H9 (cell line): ENCODE data around the gene PIP5KL1. TPM values are rescaled to one million over a fixed set of nuclear protein-coding genes. Genes with fewer than 3 reads are reported as not detected.

Experiments used
- DNase-seq: peaks from one replicate; pipeline ENCODE4 v3.0.0-alpha.2; 2017
- H2AFZ ChIP-seq: one replicate; pipeline ENCODE4 v1.6.1; 2013; ENCODE audit warnings: mild to moderate bottlenecking, low read length, control low read depth, moderate library complexity
- H2AK5ac ChIP-seq: 2 replicates; pipeline ENCODE4 v1.6.1; 2013; ENCODE audit warnings: low read length, control low read depth, mixed read lengths; ENCODE audit not compliant: insufficient read length
- H2BK120ac ChIP-seq: one replicate; pipeline ENCODE4 v1.6.1; 2013; ENCODE audit warnings: low read depth, mild to moderate bottlenecking, low read length, control low read depth, inconsistent platforms; ENCODE audit not compliant: poor library complexity, severe bottlenecking
- H2BK12ac ChIP-seq: 2 replicates; pipeline ENCODE4 v1.6.1; 2013; ENCODE audit warnings: low read length, control low read depth, mixed read lengths, low read depth; ENCODE audit not compliant: insufficient read length
- H2BK15ac ChIP-seq: 2 replicates; pipeline ENCODE4 v1.6.1; 2013; ENCODE audit warnings: low read depth, low read length, control low read depth
- H2BK20ac ChIP-seq: one replicate; pipeline ENCODE4 v1.6.1; 2013; ENCODE audit warnings: low read depth, mild to moderate bottlenecking, low read length, control low read depth, inconsistent platforms; ENCODE audit not compliant: poor library complexity, severe bottlenecking
- H2BK5ac ChIP-seq: 2 replicates; pipeline ENCODE4 v1.6.1; 2013; ENCODE audit warnings: low read length, control low read depth, mixed read lengths; ENCODE audit not compliant: insufficient read length
- H3K14ac ChIP-seq: 2 replicates; pipeline ENCODE4 v1.6.1; 2013; ENCODE audit warnings: low read length, control low read depth; ENCODE audit not compliant: insufficient read depth
- H3K18ac ChIP-seq: 2 replicates; pipeline ENCODE4 v1.6.1; 2013; ENCODE audit warnings: low read depth, mild to moderate bottlenecking, mixed read lengths, low read length, control low read depth; ENCODE audit not compliant: insufficient read length
- H3K23ac ChIP-seq: 2 replicates; pipeline ENCODE4 v1.6.1; 2013; ENCODE audit warnings: low read length, control low read depth, mixed read lengths, low read depth; ENCODE audit not compliant: insufficient read length
- H3K23me2 ChIP-seq: 2 replicates; pipeline ENCODE4 v1.6.1; 2013; ENCODE audit warnings: low read depth, mild to moderate bottlenecking, mixed read lengths, low read length, control low read depth; ENCODE audit not compliant: insufficient read length, poor library complexity, severe bottlenecking
- H3K27ac ChIP-seq: 2 replicates; pipeline ENCODE4 v1.5.1; 2013; ENCODE audit warnings: low read length, control low read depth, mixed read lengths, low read depth; ENCODE audit not compliant: insufficient read length
- H3K27me3 ChIP-seq: 2 replicates; pipeline ENCODE4 v1.6.1; 2013; ENCODE audit warnings: low read length, control low read depth, inconsistent platforms; ENCODE audit not compliant: insufficient read depth
- H3K4ac ChIP-seq: 2 replicates; pipeline ENCODE4 v1.6.1; 2013; ENCODE audit warnings: low read depth, mild to moderate bottlenecking, control low read depth, inconsistent platforms, low read length, moderate library complexity
- H3K4me1 ChIP-seq: 2 replicates; pipeline ENCODE4 v1.6.1; 2013; ENCODE audit warnings: low read length, control low read depth, inconsistent platforms; ENCODE audit not compliant: insufficient read depth
- H3K4me2 ChIP-seq: 2 replicates; pipeline ENCODE4 v1.6.1; 2013; ENCODE audit warnings: low read length, control low read depth, mixed read lengths; ENCODE audit not compliant: insufficient read length, insufficient read depth
- H3K56ac ChIP-seq: 2 replicates; pipeline ENCODE4 v1.6.1; 2013; ENCODE audit warnings: low read depth, mild to moderate bottlenecking, mixed read lengths, low read length, control low read depth; ENCODE audit not compliant: insufficient read length
- H3K79me1 ChIP-seq: 2 replicates; pipeline ENCODE4 v1.6.1; 2013; ENCODE audit warnings: low read depth, mild to moderate bottlenecking, moderate library complexity, low read length, control low read depth, inconsistent platforms; ENCODE audit not compliant: insufficient read depth, poor library complexity, severe bottlenecking
- H3K79me2 ChIP-seq: 2 replicates; pipeline ENCODE4 v1.6.1; 2013; ENCODE audit warnings: low read length, control low read depth, inconsistent platforms; ENCODE audit not compliant: insufficient read depth
- H3K9ac ChIP-seq: 2 replicates; pipeline ENCODE4 v1.6.1; 2013; ENCODE audit warnings: low read length, control low read depth, mixed read lengths; ENCODE audit not compliant: insufficient read length; ENCODE audit errors: extremely low read depth
- H3K9me3 ChIP-seq: one replicate; pipeline ENCODE4 v1.6.1; 2013; ENCODE audit warnings: low read depth, low read length, inconsistent platforms; ENCODE audit not compliant: control insufficient read depth
- H3T11ph ChIP-seq: one replicate; pipeline ENCODE4 v1.6.1; 2013; ENCODE audit warnings: mild to moderate bottlenecking, low read length, control low read depth, inconsistent platforms
- H4K20me1 ChIP-seq: one replicate; pipeline ENCODE4 v1.6.1; 2013; ENCODE audit not compliant: control insufficient read depth, insufficient read length, insufficient read depth
- H4K5ac ChIP-seq: 2 replicates; pipeline ENCODE4 v1.6.1; 2013; ENCODE audit warnings: low read depth, mild to moderate bottlenecking, mixed read lengths, low read length, control low read depth; ENCODE audit not compliant: insufficient read length
- H4K8ac ChIP-seq: replicated peaks from 2 replicates; pipeline ENCODE4 v1.6.1; 2013; ENCODE audit warnings: low read length, control low read depth, mixed read lengths, low read depth; ENCODE audit not compliant: insufficient read length
- H4K91ac ChIP-seq: 2 replicates; pipeline ENCODE4 v1.6.1; 2013; ENCODE audit warnings: low read depth, mild to moderate bottlenecking, moderate library complexity, mixed read lengths, low read length, control low read depth; ENCODE audit not compliant: insufficient read length
- H3K27ac Mint-ChIP-seq, 3 experiments: 2 replicates in 2 of 3; 3 replicates in 1 of 3; pipeline ENCODE4 v1.8.0; 2020 to 2021; ENCODE audit warnings: mixed read lengths in 3 of 3, mild to moderate bottlenecking in 1 of 3, moderate library complexity in 1 of 3
- H3K27me3 Mint-ChIP-seq: 2 replicates; pipeline ENCODE4 v1.8.0; 2021; ENCODE audit warnings: low read depth, mild to moderate bottlenecking, moderate library complexity, mixed read lengths
- H3K36me3 Mint-ChIP-seq, 3 experiments: 2 replicates in 2 of 3; 3 replicates in 1 of 3; pipeline ENCODE4 v1.8.0; 2020 to 2021; ENCODE audit warnings: low read depth in 3 of 3, mixed read lengths in 3 of 3; ENCODE audit not compliant: insufficient read depth in 1 of 3
- H3K4me1 Mint-ChIP-seq, 2 experiments: 2 replicates each; pipeline ENCODE4 v1.8.0; 2020; ENCODE audit warnings: mixed read lengths in 2 of 2
- H3K4me3 Mint-ChIP-seq, 2 experiments: 2 replicates in 1 of 2; 3 replicates in 1 of 2; pipeline ENCODE4 v1.8.0; 2020 to 2021; ENCODE audit warnings: mild to moderate bottlenecking in 2 of 2, mixed read lengths in 2 of 2, moderate library complexity in 1 of 2
- H3K9me3 Mint-ChIP-seq, 2 experiments: 2 replicates in 1 of 2; 3 replicates in 1 of 2; pipeline ENCODE4 v1.8.0; 2020; ENCODE audit warnings: mild to moderate bottlenecking in 2 of 2, mixed read lengths in 2 of 2, moderate library complexity in 1 of 2
- WGBS: extraction: QIAGEN DNeasy Blood & Tissue Kit; methylation state at CpG from one replicate; pipeline ENCODE4 v1.1.7; 2013; ENCODE audit warnings: missing lambda C conversion rate, low lambda C conversion rate, mixed read lengths; ENCODE audit not compliant: insufficient read length; ENCODE audit errors: extremely low coverage; 5-methylcytosine and 5-hydroxymethylcytosine counted together
- total RNA-seq: library from RNA; stranded (reverse); gene quantifications from 2 replicates; pipeline ENCODE4 v1.2.1, GENCODE V29; 2021
- TF ChIP-seq, protein P1 (sequence below): fragments of 200-600 bp; sonication (generic); conservative IDR thresholded peaks from 3 replicates; pipeline ENCODE4 v1.8.0; 2021; ENCODE audit warnings: antibody characterized with exemption, mild to moderate bottlenecking

The PIP5KL1 gene
- total RNA-seq, 1 experiment from 2014 or later: 11.6 TPM

DNA sequence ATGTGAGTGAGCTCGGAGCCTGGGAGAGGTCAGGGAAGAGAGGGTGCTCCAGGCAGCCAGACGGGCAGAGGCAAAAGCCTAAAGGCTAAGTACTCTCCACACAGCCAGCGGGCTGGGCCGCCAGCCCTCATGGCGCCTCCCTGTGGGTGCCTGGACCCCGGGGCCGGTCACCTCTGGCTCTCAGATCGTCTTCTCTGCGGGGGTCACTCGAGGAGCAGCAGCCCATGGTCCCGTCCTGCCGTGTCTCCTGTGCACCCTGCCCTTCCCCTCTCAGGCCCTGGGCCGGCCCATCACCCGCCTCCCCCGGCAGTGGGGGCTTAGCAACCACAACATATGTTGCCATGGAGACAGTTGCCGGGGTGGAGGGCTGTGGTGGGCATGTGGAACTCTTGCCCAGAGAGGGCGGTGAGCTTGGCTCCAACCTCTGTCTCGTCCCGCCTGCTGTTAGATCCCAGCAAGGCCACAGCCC lies 57.3 kb downstream of the PIP5KL1 start:
- no peak overlapping the region for H3K4me3 Mint-ChIP-seq
- H4K8ac ChIP-seq: no peak overlapping the region
- H3K27me3 Mint-ChIP-seq: no peaks in the 10 kb centered on the region
- no peak overlapping the region for H3K23ac ChIP-seq
- no peak overlapping the region for H3K27ac ChIP-seq
- H2AFZ ChIP-seq: no peak overlapping the region
- H3K79me2 ChIP-seq: no peaks in the 10 kb centered on the region
- no peak for DNase-seq
- no peak overlapping the region for H3K4ac ChIP-seq
- H2BK20ac ChIP-seq: no peak overlapping the region
- H3K4me1 ChIP-seq: no peaks in the 10 kb centered on the region
- H4K20me1 ChIP-seq: no peaks in the 10 kb centered on the region
- H3K18ac ChIP-seq: no peak overlapping the region
- no peak overlapping the region for H3K4me2 ChIP-seq
- H3K27ac Mint-ChIP-seq: no peak overlapping the region
- no peaks in the 10 kb centered on the region for H3K9me3 Mint-ChIP-seq
- H2BK120ac ChIP-seq: no peak overlapping the region
- WGBS: no CpG with 5 or more reads among the region's 19 CpGs
- peaks cover 12% of the 10 kb centered on the region for H3K23me2 ChIP-seq
- H2AK5ac ChIP-seq: no peak overlapping the region
- H3K56ac ChIP-seq: no peak overlapping the region
- H3T11ph ChIP-seq: no peak overlapping the region
- H2BK12ac ChIP-seq: no peak overlapping the region
- no peaks in the 10 kb centered on the region for H3K9me3 ChIP-seq
- H3K14ac ChIP-seq: no peak overlapping the region
- H3K4me1 Mint-ChIP-seq: peaks cover 6 to 17% of the 10 kb centered on the region in 2 experiments; a peak in 3 of 4 replicates
- no peak overlapping the region for H2BK5ac ChIP-seq
- TF ChIP-seq, protein P1, sequence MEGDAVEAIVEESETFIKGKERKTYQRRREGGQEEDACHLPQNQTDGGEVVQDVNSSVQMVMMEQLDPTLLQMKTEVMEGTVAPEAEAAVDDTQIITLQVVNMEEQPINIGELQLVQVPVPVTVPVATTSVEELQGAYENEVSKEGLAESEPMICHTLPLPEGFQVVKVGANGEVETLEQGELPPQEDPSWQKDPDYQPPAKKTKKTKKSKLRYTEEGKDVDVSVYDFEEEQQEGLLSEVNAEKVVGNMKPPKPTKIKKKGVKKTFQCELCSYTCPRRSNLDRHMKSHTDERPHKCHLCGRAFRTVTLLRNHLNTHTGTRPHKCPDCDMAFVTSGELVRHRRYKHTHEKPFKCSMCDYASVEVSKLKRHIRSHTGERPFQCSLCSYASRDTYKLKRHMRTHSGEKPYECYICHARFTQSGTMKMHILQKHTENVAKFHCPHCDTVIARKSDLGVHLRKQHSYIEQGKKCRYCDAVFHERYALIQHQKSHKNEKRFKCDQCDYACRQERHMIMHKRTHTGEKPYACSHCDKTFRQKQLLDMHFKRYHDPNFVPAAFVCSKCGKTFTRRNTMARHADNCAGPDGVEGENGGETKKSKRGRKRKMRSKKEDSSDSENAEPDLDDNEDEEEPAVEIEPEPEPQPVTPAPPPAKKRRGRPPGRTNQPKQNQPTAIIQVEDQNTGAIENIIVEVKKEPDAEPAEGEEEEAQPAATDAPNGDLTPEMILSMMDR: no peak
- no peak overlapping the region for H4K91ac ChIP-seq
- H3K27me3 ChIP-seq: no peaks in the 10 kb centered on the region
- H3K9ac ChIP-seq: no peak overlapping the region
- no peaks in the 10 kb centered on the region for H3K79me1 ChIP-seq
- H3K36me3 Mint-ChIP-seq: peaks cover 0 to 8% (median 0%) of the 10 kb centered on the region in 3 experiments; a peak in 4 of 7 replicates
- no peak overlapping the region for H4K5ac ChIP-seq
- no peak overlapping the region for H2BK15ac ChIP-seq
